ENCODE data around the gene ERC2.

Gene ERC2

DNA sequence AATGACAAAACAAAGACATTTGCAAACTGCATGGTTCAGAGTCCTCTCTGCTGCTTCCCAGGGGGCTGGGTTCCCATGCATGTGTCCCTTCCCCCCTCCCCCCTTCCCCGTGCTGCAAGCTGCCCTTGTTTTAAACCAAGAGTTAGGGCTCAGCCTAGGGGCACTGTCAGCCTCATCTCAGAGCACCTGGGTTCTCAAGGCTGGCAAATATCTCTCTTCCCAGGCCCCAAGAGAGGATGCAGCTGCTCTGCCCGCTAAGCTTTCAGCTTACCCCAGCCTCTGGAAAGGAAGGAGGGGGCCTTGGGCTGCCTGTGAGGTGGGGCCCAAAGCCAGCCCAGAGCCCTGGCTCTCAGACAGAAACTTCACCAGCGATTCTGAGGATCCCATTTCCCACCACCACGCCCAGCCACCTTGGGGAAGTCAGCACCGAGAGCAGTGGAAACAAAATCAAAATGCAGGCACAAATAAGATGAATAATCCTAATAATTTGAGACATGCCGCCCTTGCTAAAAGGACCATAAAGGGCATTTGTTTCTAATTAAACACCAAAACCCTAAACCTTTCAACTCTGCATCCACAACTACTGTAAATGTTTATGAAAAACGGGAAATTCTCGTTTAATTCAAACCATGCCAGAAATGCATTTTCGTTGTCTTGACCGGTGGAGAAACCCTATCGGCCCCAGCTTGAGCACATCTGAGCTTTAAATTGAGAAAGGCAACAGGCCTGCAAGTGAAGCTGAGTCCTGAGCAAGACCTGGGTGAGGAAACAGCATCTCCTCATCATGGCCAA lies 913.4 kb downstream of the ERC2 start:
- no peaks in the 10 kb centered on the region for H3K9me3 ChIP-seq (ENCODE audit: low read length)
- no peaks in the 10 kb centered on the region for H3K36me3 ChIP-seq (ENCODE audit: insufficient read depth, low read length)
- H3K4me3 ChIP-seq (ENCODE audit: low read depth, low read length, poor library complexity, severe bottlenecking), result no peak overlapping the region
- H2AFZ ChIP-seq (ENCODE audit: low read length), result no peak overlapping the region
- no peaks in the 10 kb centered on the region for H4K20me1 ChIP-seq (ENCODE audit: insufficient read depth, low read length)
- no peaks in the 10 kb centered on the region for H3K9me2 ChIP-seq (ENCODE audit: low read depth, low read length)
- H3K4me2 ChIP-seq (ENCODE audit: low read length), result no peak overlapping the region
- H3K27me3 ChIP-seq (ENCODE audit: insufficient read depth, low read length), result no peaks in the 10 kb centered on the region
- H3K27ac ChIP-seq (ENCODE audit: low read depth, low read length, poor library complexity, severe bottlenecking), result no peak overlapping the region
- H3K79me2 ChIP-seq (ENCODE audit: insufficient read depth, low read length), result no peaks in the 10 kb centered on the region
- H3F3A ChIP-seq (ENCODE audit: insufficient read depth, low read length), result no peaks in the 10 kb centered on the region
- H3K9ac ChIP-seq (ENCODE audit: low read length), result no peak overlapping the region
- H3K4me1 ChIP-seq (ENCODE audit: insufficient read depth, low read length, severe bottlenecking), result peaks cover 13% of the 10 kb centered on the region
- TF ChIP-seq EZH2 (IDR thresholded peaks at IDR 0.05; ENCODE audit: borderline replicate concordance, low read length), result no peak
- TF ChIP-seq, protein P1, sequence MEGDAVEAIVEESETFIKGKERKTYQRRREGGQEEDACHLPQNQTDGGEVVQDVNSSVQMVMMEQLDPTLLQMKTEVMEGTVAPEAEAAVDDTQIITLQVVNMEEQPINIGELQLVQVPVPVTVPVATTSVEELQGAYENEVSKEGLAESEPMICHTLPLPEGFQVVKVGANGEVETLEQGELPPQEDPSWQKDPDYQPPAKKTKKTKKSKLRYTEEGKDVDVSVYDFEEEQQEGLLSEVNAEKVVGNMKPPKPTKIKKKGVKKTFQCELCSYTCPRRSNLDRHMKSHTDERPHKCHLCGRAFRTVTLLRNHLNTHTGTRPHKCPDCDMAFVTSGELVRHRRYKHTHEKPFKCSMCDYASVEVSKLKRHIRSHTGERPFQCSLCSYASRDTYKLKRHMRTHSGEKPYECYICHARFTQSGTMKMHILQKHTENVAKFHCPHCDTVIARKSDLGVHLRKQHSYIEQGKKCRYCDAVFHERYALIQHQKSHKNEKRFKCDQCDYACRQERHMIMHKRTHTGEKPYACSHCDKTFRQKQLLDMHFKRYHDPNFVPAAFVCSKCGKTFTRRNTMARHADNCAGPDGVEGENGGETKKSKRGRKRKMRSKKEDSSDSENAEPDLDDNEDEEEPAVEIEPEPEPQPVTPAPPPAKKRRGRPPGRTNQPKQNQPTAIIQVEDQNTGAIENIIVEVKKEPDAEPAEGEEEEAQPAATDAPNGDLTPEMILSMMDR (IDR thresholded peaks at IDR 0.05; ENCODE audit: low read length), result no peak

DNA sequence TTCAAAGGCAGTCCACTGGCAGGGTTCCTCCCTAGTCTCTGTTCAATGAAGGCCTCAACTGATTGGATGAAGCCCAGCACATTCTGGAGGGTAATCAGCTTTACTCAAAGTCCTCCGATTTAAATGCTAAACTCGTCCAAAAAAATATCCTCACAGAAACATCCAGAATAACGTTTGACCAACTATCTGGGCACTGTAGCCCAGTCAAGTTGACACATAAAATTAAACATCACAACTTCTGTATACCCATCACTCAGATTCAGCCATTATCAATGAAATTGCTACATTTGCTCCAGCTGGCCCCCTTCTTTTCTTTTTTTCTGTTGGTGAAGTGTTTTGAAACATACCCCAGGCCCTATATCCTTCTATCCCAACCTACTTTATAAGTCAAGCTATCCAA lies 916.6 kb downstream of the ERC2 start:
- no peak overlapping the region for H2AFZ ChIP-seq (ENCODE audit: low read length)
- no peak overlapping the region for H3K4me3 ChIP-seq (ENCODE audit: low read depth, low read length, poor library complexity, severe bottlenecking)
- no peak overlapping the region for H3K4me2 ChIP-seq (ENCODE audit: low read length)
- H3K27ac ChIP-seq (ENCODE audit: low read depth, low read length, poor library complexity, severe bottlenecking), result no peak overlapping the region
- no peaks in the 10 kb centered on the region for H3F3A ChIP-seq (ENCODE audit: insufficient read depth, low read length)
- H3K9me2 ChIP-seq (ENCODE audit: low read depth, low read length), result no peaks in the 10 kb centered on the region
- no peaks in the 10 kb centered on the region for H3K79me2 ChIP-seq (ENCODE audit: insufficient read depth, low read length)
- H3K9ac ChIP-seq (ENCODE audit: low read length), result no peak overlapping the region
- H3K4me1 ChIP-seq (ENCODE audit: insufficient read depth, low read length, severe bottlenecking), result peaks cover 13% of the 10 kb centered on the region
- no peaks in the 10 kb centered on the region for H3K36me3 ChIP-seq (ENCODE audit: insufficient read depth, low read length)
- H4K20me1 ChIP-seq (ENCODE audit: insufficient read depth, low read length), result no peaks in the 10 kb centered on the region
- no peaks in the 10 kb centered on the region for H3K27me3 ChIP-seq (ENCODE audit: insufficient read depth, low read length)
- H3K9me3 ChIP-seq (ENCODE audit: low read length), result no peaks in the 10 kb centered on the region
- TF ChIP-seq EZH2 (IDR thresholded peaks at IDR 0.05; ENCODE audit: borderline replicate concordance, low read length), result no peak

DNA sequence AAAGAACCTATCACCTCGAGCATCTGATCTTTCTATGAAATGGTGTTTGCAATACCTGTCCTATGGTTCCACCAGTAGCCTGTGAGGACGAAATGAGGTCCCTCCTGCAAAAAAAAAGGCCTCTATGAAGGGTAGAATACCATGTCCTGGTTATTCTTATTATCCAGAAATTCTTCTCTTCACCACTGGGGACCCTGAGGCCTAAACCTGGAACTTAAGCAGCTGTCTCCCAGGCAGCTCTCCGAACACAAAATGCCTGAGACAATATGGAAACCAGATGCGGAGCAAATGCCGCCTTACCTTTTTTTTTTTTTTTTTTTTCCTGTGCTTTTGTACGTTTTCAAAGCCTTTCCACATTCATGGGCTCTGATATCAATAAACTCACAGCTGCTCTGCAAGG lies 919.1 kb downstream of the ERC2 start:
- no peak overlapping the region for H3K4me3 ChIP-seq (ENCODE audit: low read depth, low read length, poor library complexity, severe bottlenecking)
- no peak overlapping the region for H3K9ac ChIP-seq (ENCODE audit: low read length)
- peaks cover under 1% of the 10 kb centered on the region for H3K4me1 ChIP-seq (ENCODE audit: insufficient read depth, low read length, severe bottlenecking)
- H3K79me2 ChIP-seq (ENCODE audit: insufficient read depth, low read length), result no peaks in the 10 kb centered on the region
- H3K4me2 ChIP-seq (ENCODE audit: low read length), result no peak overlapping the region
- no peaks in the 10 kb centered on the region for H3F3A ChIP-seq (ENCODE audit: insufficient read depth, low read length)
- no peaks in the 10 kb centered on the region for H3K36me3 ChIP-seq (ENCODE audit: insufficient read depth, low read length)
- no peaks in the 10 kb centered on the region for H4K20me1 ChIP-seq (ENCODE audit: insufficient read depth, low read length)
- H3K9me3 ChIP-seq (ENCODE audit: low read length), result no peaks in the 10 kb centered on the region
- H2AFZ ChIP-seq (ENCODE audit: low read length), result no peak overlapping the region
- no peak for TF ChIP-seq EZH2 (IDR thresholded peaks at IDR 0.05; ENCODE audit: borderline replicate concordance, low read length)
- TF ChIP-seq, protein P1 (IDR thresholded peaks at IDR 0.05; ENCODE audit: low read length), result no peak
- no peaks in the 10 kb centered on the region for H3K9me2 ChIP-seq (ENCODE audit: low read depth, low read length)
- H3K27ac ChIP-seq (ENCODE audit: low read depth, low read length, poor library complexity, severe bottlenecking), result no peak overlapping the region
- H3K27me3 ChIP-seq (ENCODE audit: insufficient read depth, low read length), result no peaks in the 10 kb centered on the region
